ENCODE data around the gene KIAA0825. TPM values are rescaled to one million over a fixed set of nuclear protein-coding genes. Genes with fewer than 3 reads are reported as not detected.

KIAA0825 gene
- total RNA-seq, 2 experiments from 2014 or later: 0.32 to 0.54 TPM

DNA sequence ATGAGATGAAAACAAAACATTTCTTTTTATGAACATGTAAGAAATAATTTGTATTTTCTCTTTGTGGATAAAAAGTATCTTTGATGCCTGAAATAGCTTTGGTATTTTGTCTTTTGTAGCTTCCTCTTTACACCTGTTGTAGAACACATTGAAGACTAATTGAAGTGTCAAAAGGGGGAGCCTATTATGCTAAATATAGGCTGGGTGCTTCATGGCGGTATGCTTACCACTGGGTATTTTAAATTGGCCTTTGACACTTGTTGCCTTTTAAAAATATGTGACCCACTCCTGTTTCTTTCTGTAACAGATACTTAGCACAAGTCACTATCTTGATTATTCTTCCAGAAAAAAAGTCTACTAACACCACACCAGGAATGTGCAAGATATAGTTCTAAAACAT lies 226.4 kb downstream of the KIAA0825 start:
- no peak overlapping the region for H3K4me3 Mint-ChIP-seq
- H3K27ac Mint-ChIP-seq: no peak overlapping the region
- ATAC-seq (no peak), DNase-seq (no peak)
- no peaks in the 10 kb centered on the region for H3K4me1 Mint-ChIP-seq (ENCODE audit: low read depth)
- no peaks in the 10 kb centered on the region for H3K9me3 Mint-ChIP-seq
- POLR2A ChIA-PET: no interaction called here
- CTCF ChIA-PET: no interaction called here
- no peaks in the 10 kb centered on the region for H3K36me3 Mint-ChIP-seq (ENCODE audit: low read depth)
- no peaks in the 10 kb centered on the region for H3K27me3 Mint-ChIP-seq
- intact Hi-C loops (cut with micrococcal nuclease): no loop called here
- TF ChIP-seq CTCF (IDR thresholded peaks at IDR 0.05): no peak

GRCh38 chr5:94389515-94389899 lies 228.9 kb downstream of the KIAA0825 start:
- peak; percentile 58 for ATAC-seq
- Mint-ChIP-seq H3K4me3 (no peak overlapping the region), H3K4me1 (ENCODE audit: low read depth) (no peaks in the 10 kb centered on the region), H3K27me3 (no peaks in the 10 kb centered on the region), H3K36me3 (ENCODE audit: low read depth) (no peaks in the 10 kb centered on the region), H3K27ac (no peak overlapping the region), H3K9me3 (no peaks in the 10 kb centered on the region)
- ChIA-PET CTCF (interaction anchor here (1.3 to 1.8 kb wide), 2 partner anchors 9 to 348 kb away, joined by 4 to 5 read pairs; no protein-coding TSS in a partner anchor), POLR2A (no interaction called here)
- DNase-seq: no peak
- intact Hi-C loops (cut with micrococcal nuclease): no loop called here
- TF ChIP-seq CTCF (IDR thresholded peaks at IDR 0.05): no peak

DNA sequence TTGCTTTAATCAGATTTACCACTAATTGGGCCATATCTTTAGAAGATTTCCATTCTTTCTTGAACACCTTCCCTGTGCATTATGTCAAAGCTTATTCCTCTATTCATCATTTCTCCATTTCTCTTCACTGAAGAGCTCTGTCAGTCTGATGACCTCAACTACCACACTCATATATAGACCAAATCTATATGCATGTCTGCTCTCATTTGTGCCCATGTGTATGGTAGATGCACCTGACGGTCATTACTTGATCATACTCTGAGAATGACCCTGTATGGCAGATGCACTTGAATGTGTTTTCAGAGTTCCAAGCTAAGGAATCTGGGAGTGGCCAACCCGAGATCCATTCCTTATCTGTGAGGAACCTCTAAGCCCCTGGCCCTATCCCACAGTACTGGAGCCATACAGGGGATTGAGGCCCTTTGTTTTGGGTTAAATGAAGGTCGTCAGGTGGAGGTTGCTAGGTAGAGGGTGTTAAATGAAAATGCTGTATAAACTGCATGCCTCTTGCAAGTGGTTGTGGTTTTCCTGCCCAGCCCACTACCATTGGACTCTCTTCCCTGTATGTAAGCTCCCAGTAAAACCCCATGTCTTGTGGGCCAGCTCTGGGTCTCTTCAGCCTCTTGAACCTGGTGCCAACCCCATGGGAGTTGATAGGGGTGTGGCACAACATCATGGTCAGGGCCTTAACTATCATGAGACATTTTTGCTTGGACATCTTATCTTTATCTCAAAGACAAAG lies 229.5 kb downstream of the KIAA0825 start:
- ChIA-PET CTCF (interaction anchor here (0.6 to 1.8 kb wide), 3 partner anchors 10 to 349 kb away, joined by 3 to 5 read pairs (median 4); no protein-coding TSS in a partner anchor), POLR2A (no interaction called here)
- Mint-ChIP-seq H3K36me3 (ENCODE audit: low read depth) (no peaks in the 10 kb centered on the region), H3K4me1 (ENCODE audit: low read depth) (no peaks in the 10 kb centered on the region), H3K4me3 (no peak overlapping the region), H3K27ac (no peak overlapping the region), H3K27me3 (no peaks in the 10 kb centered on the region), H3K9me3 (no peaks in the 10 kb centered on the region)
- intact Hi-C loops (cut with micrococcal nuclease): no loop called here
- ATAC-seq (peak; percentile 13), DNase-seq (no peak)
- TF ChIP-seq CTCF (IDR thresholded peaks at IDR 0.05): no peak

DNA sequence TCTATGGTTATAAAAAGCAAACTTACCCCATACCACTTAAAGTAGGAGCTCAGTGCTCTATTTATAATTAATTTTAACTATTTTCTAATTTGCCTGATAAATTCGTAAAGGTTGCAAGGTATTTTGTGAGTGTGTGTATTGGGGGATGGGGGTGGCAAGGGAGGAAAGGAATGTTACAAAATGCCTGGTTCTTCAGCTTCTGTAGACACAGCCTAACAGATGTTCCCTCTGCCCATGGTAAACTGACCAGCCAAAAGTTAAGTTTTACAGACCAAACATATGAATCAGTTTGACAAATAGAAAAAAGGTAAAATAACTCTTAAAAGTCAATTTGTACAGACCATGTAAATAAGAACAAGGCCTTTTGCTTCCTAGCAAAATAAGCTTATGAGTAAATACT lies 232.6 kb downstream of the KIAA0825 start:
- DNase-seq (no peak), ATAC-seq (no peak)
- H3K36me3 Mint-ChIP-seq (ENCODE audit: low read depth): no peaks in the 10 kb centered on the region
- CTCF ChIA-PET: no interaction called here
- H3K4me1 Mint-ChIP-seq (ENCODE audit: low read depth): no peaks in the 10 kb centered on the region
- no peaks in the 10 kb centered on the region for H3K9me3 Mint-ChIP-seq
- H3K4me3 Mint-ChIP-seq: no peak overlapping the region
- no peak overlapping the region for H3K27ac Mint-ChIP-seq
- H3K27me3 Mint-ChIP-seq: no peaks in the 10 kb centered on the region
- intact Hi-C loops (cut with micrococcal nuclease): no loop called here
- no peak for TF ChIP-seq CTCF (IDR thresholded peaks at IDR 0.05)
- POLR2A ChIA-PET: no interaction called here

DNA sequence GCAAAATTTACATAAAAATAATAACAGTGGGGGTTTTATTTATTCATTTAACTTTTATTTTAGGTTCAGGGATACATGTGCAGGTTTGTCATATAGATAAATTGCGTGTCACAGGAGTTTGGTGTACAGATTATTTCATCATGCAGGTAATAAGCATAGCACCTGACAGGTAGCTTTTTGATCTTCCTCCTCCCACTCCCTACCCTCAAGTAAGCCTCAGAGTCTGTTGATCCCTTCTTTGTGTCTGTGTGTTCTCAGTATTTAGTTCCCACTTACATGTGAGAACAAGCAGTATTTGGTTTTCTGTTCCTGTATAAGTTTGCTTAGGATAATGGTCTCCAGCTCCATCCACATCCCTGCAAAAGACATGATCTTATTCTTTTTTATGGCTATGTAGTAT lies 240.3 kb downstream of the KIAA0825 start:
- no peaks in the 10 kb centered on the region for H3K27me3 Mint-ChIP-seq
- no peaks in the 10 kb centered on the region for H3K4me1 Mint-ChIP-seq (ENCODE audit: low read depth)
- ATAC-seq: no peak
- DNase-seq: no peak
- H3K9me3 Mint-ChIP-seq: no peaks in the 10 kb centered on the region
- CTCF ChIA-PET: no interaction called here
- H3K27ac Mint-ChIP-seq: no peak overlapping the region
- no peaks in the 10 kb centered on the region for H3K36me3 Mint-ChIP-seq (ENCODE audit: low read depth)
- POLR2A ChIA-PET: no interaction called here
- intact Hi-C loops (cut with micrococcal nuclease): no loop called here
- no peak for TF ChIP-seq CTCF (IDR thresholded peaks at IDR 0.05)
- H3K4me3 Mint-ChIP-seq: no peak overlapping the region

Data from activated CD8-positive, alpha-beta T cell treated with anti-CD3 and anti-CD28 coated beads for 36 hours (primary cell).